Measurements from ENCODE around the gene NUP188.
"Not testable (repeated sequence)": the region's sequence is repeated elsewhere in the genome, so short reads cannot be mapped to it uniquely, and the experiment has no call there.

NUP188 gene

GRCh38 chr9:128944966-128945365 lies 2.5 kb upstream of the NUP188 start:
- DNase-seq: not testable (repeated sequence)

DNA sequence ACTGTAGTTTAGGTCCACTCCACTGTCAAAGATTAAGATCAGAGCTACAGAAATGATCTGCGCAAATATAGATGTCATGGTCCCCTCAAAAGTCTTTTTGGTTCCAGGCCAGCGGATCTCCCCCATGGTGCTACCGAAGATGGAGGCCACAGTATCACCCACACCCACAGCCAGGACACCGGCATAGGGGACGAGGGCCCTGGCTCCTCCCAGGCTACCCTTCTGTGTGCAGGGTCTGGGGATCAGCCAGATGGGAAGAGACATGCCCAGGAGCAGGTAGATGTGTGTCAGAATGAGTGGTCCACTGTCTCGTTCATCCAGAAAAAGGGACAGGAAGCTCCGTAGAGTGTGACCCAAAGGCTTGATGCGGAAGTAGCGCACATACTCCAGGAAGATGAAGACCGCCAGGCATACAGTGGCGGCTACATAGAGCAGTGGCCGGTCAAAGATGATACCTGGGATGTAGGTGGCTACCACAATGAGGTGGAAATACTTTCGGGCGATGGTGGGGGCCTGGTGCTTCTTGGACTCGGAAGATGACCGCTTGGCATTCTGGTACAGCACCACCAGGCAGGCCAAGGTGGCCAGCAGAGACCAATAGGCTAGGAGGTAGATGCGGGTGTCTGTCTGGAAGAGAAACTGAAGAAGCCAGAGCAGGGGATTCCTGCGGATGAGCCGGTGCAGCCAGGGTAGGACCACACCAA lies 1.5 kb upstream of the NUP188 start:
- DNase-seq: no peak

DNA sequence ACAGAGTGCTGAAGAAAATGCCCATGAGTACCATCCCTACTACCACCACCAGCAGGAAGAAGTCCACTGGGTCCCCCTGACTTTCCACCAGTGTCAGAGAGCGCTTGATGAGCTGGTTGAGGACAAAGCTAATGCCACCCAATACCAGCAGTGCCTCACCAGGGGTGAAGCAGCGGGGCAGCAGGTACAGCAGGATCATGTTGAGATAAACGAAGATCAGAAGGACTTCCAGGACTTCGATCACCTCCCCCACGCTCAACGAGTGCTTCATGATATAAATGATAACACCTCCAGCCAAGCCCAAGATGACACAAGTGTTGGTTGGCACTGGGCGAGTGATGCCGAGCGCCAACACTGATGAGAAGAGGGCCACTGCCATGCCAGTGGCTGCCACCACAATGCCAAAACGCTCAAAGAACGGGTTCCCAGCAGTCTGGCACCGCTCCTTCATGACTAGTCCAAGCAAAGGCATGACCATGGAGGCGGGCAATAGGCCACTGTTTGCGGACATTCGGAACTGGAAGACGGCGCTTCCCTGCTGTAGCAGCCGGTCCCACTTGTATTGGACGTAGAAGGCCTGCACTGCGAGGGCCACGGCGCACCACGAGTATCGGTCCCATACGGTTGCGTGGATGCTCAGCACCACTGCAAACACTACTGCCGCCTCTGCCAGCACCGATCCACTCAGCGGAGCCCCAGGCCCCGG lies 775 bp upstream of the NUP188 start:
- peak in 14 of 56 donors; percentile 35 to 72 (median 55) for DNase-seq

DNA sequence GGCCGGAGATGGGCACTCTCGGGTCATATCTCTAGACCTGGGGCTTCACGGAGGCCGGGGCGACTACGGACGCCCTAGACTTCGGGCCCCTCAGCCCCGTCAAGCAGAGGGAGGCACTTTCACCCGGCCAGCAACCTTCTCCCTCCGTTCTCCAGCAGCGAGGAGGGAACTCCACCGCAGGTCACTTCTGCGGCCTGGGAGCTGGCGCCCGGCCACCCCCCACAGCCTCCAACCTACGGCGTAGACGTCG lies 297 bp upstream of the NUP188 start:
- no peak for DNase-seq

DNA sequence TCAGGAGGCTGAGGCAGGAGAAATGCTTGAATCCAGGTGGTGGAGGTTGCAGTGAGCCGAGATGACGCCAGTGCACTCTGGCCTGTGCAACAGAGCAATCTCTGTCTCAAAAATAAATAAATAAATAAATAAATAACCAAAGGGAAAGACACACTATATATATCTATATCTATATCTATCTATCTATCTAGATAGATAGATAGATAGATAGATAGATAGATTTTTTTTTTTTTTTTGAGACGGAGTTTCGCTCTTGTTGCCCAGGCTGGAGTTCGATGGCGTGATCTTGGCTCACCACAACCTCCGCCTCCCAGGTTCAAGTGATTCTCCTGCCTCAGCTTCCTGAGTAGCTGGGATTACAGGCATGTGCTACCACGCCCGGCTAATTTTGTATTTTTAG lies 13.9 kb downstream of the NUP188 start:
- not testable (repeated sequence) for DNase-seq

- DNase-seq: no peak
These were observed 22.0 kb downstream of the NUP188 start for GRCh38 chr9:128969491-128969890.

DNA sequence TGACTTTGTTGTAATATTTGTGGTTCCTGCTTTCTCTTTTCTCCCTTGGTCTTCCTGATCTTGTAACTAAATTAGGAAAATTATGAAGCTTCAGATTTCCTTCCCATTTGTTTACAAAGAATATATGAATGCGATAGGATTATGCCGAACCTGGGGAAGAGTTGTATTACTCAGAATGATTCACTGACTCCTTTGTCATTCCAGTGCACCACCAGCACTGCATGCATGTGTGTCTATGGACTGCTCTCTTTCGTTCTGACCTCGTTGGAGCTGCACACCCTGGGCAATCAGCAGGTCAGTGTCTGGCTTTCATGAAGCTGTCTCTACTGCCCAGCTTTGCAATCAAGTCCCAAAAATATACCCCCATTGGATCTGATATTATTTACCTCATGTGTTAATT lies 25.5 kb downstream of the NUP188 start:
- DNase-seq: no peak

DNA sequence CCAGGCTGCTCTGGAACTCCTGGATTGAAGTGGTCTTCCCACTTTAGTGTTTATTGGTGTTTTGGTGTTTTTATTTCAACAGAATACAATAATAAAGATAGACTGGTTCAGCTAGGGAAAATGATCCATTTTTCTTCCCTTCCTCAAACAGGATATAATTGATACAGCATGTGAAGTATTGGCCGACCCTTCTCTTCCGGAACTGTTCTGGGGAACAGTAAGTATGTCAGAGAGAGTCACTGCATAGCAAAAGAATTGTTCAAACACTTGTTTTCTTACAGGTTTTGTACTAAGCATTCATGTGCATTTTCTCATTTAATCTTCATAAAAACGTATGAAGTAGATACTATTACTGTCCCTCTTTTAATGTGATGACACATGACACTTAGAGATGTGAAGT lies 31.6 kb downstream of the NUP188 start:
- DNase-seq: no peak

- DNase-seq: no peak
These were observed 36.0 kb downstream of the NUP188 start for GRCh38 chr9:128983536-128983935.

- no peak for DNase-seq
These were observed 39.2 kb downstream of the NUP188 start for GRCh38 chr9:128986671-128987070.

GRCh38 chr9:128987805-128988204 lies 40.3 kb downstream of the NUP188 start:
- peak in 10 of 56 donors; percentile 3 to 66 (median 32) for DNase-seq

- peak in 35 of 56 donors; percentile 11 to 78 (median 51) for DNase-seq
These were observed 45.5 kb downstream of the NUP188 start for GRCh38 chr9:128992995-128993394.

DNA sequence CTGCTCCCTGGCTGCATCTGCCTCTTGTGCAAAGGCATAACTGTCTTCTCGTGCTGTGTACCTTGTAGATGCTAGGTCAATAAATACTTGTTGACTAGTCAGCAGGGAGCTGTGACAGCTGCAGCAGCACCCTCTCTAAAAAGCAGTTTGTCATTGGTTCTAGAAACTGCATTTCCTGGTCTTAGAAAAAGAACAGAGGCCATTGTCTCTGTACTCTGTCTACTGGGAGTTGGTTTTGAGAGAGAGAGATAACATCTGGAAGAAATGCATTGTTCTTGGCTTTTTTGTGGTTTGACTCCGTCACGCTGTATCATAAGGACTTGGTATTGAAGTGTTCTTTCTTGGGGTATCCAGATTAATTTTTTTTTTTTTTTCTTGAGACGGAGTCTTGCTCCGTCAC lies 48.3 kb downstream of the NUP188 start:
- peak in 3 of 56 donors; percentile 14 to 40 (median 22) for DNase-seq

DNA sequence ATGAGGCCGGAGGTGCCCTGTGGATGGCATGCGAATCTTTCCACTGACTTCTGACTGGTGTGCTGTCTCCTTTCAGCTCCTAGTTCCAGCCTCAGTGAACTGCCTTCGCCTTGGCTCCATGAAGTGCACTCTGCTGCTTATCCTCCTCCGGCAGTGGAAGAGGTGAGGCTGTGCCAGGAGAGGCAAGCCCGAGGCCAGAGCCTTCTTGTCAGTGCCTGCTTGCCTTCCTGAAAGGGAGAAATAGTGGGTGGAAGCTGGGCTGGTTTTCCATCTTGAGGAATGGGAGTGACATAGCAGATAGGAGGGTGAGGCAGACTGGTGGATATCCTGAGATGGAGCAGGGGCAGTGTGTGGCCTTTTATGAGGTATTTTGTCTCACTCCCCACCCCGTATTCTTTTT lies 51.0 kb downstream of the NUP188 start:
- DNase-seq: no peak

- DNase-seq: no peak
These were observed 52.2 kb downstream of the NUP188 start for GRCh38 chr9:128999581-129000206.

GRCh38 chr9:129001504-129002325 lies 54.2 kb downstream of the NUP188 start:
- no peak for DNase-seq

DNA sequence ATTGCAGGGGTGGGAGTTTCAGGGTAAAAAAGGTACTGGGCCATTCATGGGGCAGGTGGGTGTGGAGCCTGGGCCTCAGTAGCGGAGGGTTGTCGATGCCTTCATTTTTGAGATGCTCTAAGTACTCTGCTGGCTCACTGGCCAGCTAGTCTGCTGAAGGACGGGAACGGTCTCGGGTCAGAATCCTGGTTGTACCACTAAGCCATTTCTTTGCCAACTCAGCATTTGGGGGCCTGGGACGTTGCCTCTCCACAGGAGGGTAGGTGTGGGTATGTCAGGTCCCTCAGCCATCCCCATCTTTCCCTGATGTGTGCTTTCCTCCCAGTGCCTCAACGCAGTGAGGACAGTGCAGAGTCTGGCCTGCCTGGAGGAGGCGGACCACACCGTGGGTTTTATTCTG lies 55.5 kb downstream of the NUP188 start:
- DNase-seq: no peak

DNA sequence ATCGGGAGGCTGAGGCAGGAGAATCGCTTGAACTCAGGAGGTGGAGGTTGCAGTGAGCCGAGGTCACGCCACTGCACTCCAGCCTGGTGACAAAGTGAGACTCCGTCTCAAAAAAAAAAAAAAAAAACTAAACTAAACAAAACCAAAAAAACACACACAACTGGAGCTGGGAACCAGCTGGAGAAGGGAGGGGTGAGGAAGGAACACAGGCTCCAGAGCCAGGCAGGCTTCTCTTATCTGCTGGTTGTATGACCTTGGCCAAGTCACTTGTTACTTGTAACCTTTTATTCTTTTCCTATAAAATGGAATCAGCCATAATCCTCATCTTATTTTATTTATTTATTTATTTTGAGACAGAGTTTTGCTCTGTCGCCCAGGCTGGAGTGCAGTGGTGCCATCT lies 56.7 kb downstream of the NUP188 start:
- DNase-seq: not testable (repeated sequence)

DNA sequence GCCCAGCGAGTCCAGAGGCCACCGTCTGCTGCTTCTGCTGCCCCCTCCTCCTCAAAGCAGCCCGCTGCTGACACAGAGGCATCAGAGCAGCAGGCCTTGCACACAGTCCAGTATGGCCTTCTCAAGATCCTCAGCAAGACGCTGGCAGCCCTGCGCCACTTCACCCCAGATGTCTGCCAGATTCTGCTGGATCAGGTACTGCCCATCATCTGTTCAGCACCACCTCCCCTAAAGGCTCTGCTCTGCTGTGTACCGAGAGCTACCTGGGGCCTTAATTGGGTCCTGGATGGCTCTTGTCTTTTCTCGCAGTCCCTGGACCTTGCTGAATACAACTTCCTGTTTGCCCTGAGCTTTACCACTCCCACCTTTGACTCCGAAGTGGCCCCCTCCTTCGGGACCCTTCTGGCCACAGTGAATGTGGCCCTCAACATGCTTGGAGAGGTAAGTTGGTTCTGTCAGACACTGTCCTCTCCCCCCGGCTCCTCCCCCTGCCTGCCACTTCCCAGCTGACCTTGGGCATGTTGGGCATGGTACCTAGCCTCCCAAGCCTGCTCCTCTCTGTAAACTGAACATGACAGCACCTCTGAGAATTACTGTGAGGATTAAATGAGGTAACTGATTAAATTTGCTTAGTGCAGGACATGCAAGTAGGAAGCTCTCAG lies 58.0 kb downstream of the NUP188 start:
- no peak for DNase-seq

GRCh38 chr9:129006328-129007034 lies 59.0 kb downstream of the NUP188 start:
- peak in 49 of 56 donors; percentile 16 to 83 (median 62) for DNase-seq

Measured in amygdala (tissue), 56 donors.